MCF 10A (cell line): ENCODE measurements around the gene FLYWCH1. TPM values are rescaled to one million over a fixed set of nuclear protein-coding genes. Genes with fewer than 3 reads are reported as not detected.

ENCODE experiments used
- BruUV-seq: library from RNA; stranded (reverse); fragments of 400-500 nt; replicated peaks from 2 replicates; lab custom pipeline; 2021; lab: Mats Ljungman, UMichigan
- CTCF ChIA-PET: fragments of 300-600 bp; sonication (Branson Sonifier 250); formaldehyde crosslinking; extraction: SDS; loops from one replicate; lab custom pipeline; 2021; ENCODE audit warnings: antibody characterized with exemption, inconsistent platforms; lab: Yijun Ruan, JAX
- POLR2A ChIA-PET: fragments of 300-600, 350-650 bp; sonication (Branson Sonifier 250); formaldehyde crosslinking; extraction: SDS; loops from one replicate; lab custom pipeline; 2020; ENCODE audit warnings: antibody characterized with exemption, inconsistent platforms; lab: Yijun Ruan, JAX
- DNase-seq: peaks from one replicate; pipeline ENCODE4 v3.0.0-alpha.2; 2018; ENCODE audit not compliant: unreplicated experiment
- H3K27ac Mint-ChIP-seq: one replicate; pipeline ENCODE4 v1.8.0; 2022; ENCODE audit warnings: mild to moderate bottlenecking, low read depth, mixed read lengths; ENCODE audit not compliant: unreplicated experiment
- H3K27me3 Mint-ChIP-seq: one replicate; pipeline ENCODE4 v1.8.0; 2022; ENCODE audit warnings: mixed read lengths; ENCODE audit not compliant: insufficient read depth, unreplicated experiment
- H3K36me3 Mint-ChIP-seq: one replicate; pipeline ENCODE4 v1.8.0; 2022; ENCODE audit warnings: mild to moderate bottlenecking, moderate library complexity, mixed read lengths; ENCODE audit not compliant: insufficient read depth, unreplicated experiment
- H3K4me1 Mint-ChIP-seq: one replicate; pipeline ENCODE4 v1.8.0; 2022; ENCODE audit warnings: mixed read lengths; ENCODE audit not compliant: insufficient read depth, unreplicated experiment
- H3K4me3 Mint-ChIP-seq: one replicate; pipeline ENCODE4 v1.8.0; 2022; ENCODE audit warnings: mild to moderate bottlenecking, moderate library complexity, mixed read lengths; ENCODE audit not compliant: unreplicated experiment
- H3K9me3 Mint-ChIP-seq: one replicate; pipeline ENCODE4 v1.8.0; 2022; ENCODE audit warnings: mixed read lengths; ENCODE audit not compliant: unreplicated experiment
- intact Hi-C: fragments of 100-400 bp; cut with micrococcal nuclease; formaldehyde crosslinking; loops from 2 replicates; pipeline ENCODE4 v1.14.1; 2022
- total RNA-seq: library from RNA; stranded (reverse); gene quantifications from 2 replicates; pipeline ENCODE4 v1.2.3, GENCODE V29; 2022
- TF ChIP-seq, protein P1 (sequence below): fragments of 200-600 bp; IDR thresholded peaks from one replicate; pipeline ENCODE4 v1.8.0; 2022; ENCODE audit warnings: antibody characterized with exemption, mild to moderate bottlenecking; ENCODE audit not compliant: unreplicated experiment

Gene FLYWCH1
- total RNA-seq, 1 experiment from 2014 or later = 76.3 TPM

- ChIA-PET CTCF (interaction anchor here (0.7 kb wide), 2 partner anchors 9 to 70 kb away, joined by 3 read pairs; no protein-coding TSS in a partner anchor), POLR2A (no interaction called here)
- Mint-ChIP-seq H3K27ac (no peak overlapping the region), H3K9me3 (no peaks in the 10 kb centered on the region), H3K27me3 (no peaks in the 10 kb centered on the region), H3K36me3 (no peaks in the 10 kb centered on the region), H3K4me3 (no peak overlapping the region), H3K4me1 (peaks cover 5% of the 10 kb centered on the region)
- intact Hi-C loops = no loop called here
- no TSS peak for BruUV-seq
- DNase-seq = no peak
- TF ChIP-seq, protein P1, sequence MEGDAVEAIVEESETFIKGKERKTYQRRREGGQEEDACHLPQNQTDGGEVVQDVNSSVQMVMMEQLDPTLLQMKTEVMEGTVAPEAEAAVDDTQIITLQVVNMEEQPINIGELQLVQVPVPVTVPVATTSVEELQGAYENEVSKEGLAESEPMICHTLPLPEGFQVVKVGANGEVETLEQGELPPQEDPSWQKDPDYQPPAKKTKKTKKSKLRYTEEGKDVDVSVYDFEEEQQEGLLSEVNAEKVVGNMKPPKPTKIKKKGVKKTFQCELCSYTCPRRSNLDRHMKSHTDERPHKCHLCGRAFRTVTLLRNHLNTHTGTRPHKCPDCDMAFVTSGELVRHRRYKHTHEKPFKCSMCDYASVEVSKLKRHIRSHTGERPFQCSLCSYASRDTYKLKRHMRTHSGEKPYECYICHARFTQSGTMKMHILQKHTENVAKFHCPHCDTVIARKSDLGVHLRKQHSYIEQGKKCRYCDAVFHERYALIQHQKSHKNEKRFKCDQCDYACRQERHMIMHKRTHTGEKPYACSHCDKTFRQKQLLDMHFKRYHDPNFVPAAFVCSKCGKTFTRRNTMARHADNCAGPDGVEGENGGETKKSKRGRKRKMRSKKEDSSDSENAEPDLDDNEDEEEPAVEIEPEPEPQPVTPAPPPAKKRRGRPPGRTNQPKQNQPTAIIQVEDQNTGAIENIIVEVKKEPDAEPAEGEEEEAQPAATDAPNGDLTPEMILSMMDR = no peak
Measured at GRCh38 chr16:2973605-2974318, 62.0 kb downstream of the FLYWCH1 start.

GRCh38 chr16:2974319-2975056, 62.8 kb downstream of the FLYWCH1 start:
- H3K4me1 Mint-ChIP-seq = peaks cover 5% of the 10 kb centered on the region
- TF ChIP-seq, protein P1 = no peak
- H3K4me3 Mint-ChIP-seq = no peak overlapping the region
- intact Hi-C loops = no loop called here
- DNase-seq = no peak
- H3K27ac Mint-ChIP-seq = no peak overlapping the region
- no peaks in the 10 kb centered on the region for H3K9me3 Mint-ChIP-seq
- no peaks in the 10 kb centered on the region for H3K27me3 Mint-ChIP-seq
- POLR2A ChIA-PET = no interaction called here
- CTCF ChIA-PET = interaction anchor here (0.6 to 1.0 kb wide), 4 partner anchors 15 to 118 kb away, joined by 3 read pairs; no protein-coding TSS in a partner anchor
- BruUV-seq = no TSS peak
- H3K36me3 Mint-ChIP-seq = no peaks in the 10 kb centered on the region

DNA sequence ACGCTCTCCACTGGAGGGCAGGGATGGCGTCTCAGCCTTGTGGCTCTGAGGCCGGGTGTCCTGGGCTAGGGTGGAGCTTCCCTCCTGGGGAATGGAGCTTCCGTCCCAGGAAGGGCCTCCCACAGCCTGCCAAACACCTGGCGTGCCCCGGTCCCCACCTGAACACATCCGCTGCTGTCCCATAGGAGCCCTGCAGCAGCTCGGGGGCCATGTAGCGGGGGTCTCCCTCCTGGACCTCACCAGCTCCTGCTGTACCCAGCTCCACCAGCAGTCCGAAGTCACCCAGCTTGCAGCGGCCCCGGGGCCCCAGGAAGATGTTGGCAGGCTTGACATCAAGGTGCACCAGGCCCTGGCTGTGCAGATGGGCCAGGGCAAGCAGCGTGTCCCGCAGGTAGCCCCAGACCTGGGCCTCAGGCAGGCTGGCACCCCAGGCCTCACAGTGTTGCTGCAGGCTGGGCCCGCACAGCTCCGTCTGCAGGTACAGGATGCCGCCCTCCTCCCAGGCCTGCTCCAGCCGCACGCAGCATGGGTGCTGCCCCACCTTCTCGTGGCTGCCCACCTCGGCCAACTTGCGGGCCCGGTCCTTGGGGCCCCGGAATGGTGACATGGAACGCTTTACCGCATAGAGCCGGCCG, 63.5 kb downstream of the FLYWCH1 start:
- DNase-seq = no peak
- H3K27me3 Mint-ChIP-seq = no peaks in the 10 kb centered on the region
- peaks cover 5% of the 10 kb centered on the region for H3K4me1 Mint-ChIP-seq
- BruUV-seq = no TSS peak
- ChIA-PET CTCF (interaction anchor here (0.6 to 1.0 kb wide), 3 partner anchors 16 to 119 kb away, joined by 3 read pairs; no protein-coding TSS in a partner anchor), POLR2A (no interaction called here)
- intact Hi-C loops = no loop called here
- H3K36me3 Mint-ChIP-seq = no peaks in the 10 kb centered on the region
- TF ChIP-seq, protein P1 = no peak
- H3K9me3 Mint-ChIP-seq = no peaks in the 10 kb centered on the region
- no peak overlapping the region for H3K27ac Mint-ChIP-seq
- H3K4me3 Mint-ChIP-seq = no peak overlapping the region

DNA sequence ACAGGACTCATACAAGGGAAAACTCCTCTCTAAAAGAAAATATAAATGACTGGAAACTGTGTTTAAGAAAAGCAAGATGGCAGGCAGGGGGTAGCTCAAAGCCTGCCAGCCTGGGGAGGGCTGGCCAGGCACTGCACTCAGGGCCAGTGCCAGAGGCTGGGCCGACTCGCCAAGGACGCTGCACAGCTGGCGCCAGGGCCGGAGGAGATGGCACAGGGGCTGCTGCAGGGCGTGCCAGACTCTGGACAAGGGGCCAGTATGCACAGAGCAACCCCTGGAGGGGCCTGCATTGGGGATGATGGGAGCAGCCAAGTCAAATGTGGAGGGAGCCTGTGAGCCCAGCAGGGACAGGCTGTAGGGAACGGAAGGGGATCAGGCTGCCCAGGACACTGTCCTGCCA, 64.5 kb downstream of the FLYWCH1 start:
- Mint-ChIP-seq H3K4me3 (no peak overlapping the region), H3K27ac (no peak overlapping the region), H3K36me3 (peaks cover 5% of the 10 kb centered on the region), H3K27me3 (no peaks in the 10 kb centered on the region), H3K4me1 (peaks cover under 1% of the 10 kb centered on the region), H3K9me3 (no peaks in the 10 kb centered on the region)
- CTCF ChIA-PET = no interaction called here
- POLR2A ChIA-PET = no interaction called here
- BruUV-seq = no TSS peak
- no peak for DNase-seq
- TF ChIP-seq, protein P1 = no peak
- intact Hi-C loops = no loop called here
